ENCODE measurements around the gene SYMPK.

SYMPK gene

DNA sequence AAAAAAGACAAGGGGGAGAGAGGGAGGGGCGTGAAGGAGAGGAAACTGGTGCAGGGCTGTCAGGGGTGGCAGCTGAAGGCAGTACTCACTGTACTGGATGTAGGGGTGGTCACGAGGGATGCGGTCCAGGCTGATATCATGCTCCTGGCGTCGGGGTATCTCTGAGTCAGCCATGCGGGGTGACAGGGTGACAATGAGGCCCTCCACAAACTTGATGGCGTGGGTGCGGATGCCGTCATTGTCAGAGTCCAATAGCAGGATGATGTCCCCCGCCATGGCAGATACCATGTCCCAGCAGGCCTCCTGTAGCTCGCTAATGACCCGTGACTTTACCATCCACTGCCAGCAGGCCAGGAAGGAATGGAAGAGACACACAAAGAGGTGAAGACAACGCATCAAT is 15.3 kb downstream of the SYMPK start:
- no peak for TF ChIP-seq CTCF (IDR thresholded peaks at IDR 0.05; ENCODE audit: low read depth, low read length)
- no peak overlapping the region for H3K4me3 ChIP-seq (ENCODE audit: low read depth, low read length)

DNA sequence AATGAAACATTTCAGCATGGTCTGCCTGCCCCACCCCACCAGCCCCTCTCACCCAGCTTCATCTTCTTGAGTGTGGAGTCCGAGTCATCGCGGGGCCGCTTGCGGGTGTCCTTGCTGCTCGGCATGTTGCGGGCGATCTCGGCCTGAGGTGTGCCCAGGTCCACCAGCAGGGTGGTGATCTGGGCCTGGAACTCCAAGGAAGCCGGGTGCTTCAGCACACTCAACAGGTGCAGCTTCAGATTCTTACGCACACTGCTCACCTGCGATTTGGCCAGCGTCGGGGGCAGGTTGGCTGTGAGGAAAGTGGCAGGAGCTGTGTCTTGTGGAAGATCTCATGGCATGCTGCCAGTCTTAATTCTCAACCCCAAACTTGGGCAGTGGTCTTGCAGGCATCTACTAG is 20.7 kb downstream of the SYMPK start:
- no peak for TF ChIP-seq CTCF (IDR thresholded peaks at IDR 0.05; ENCODE audit: low read depth, low read length)

GRCh38 chr19:45834970-45835369 is 28.0 kb downstream of the SYMPK start:
- no peak for TF ChIP-seq CTCF (IDR thresholded peaks at IDR 0.05; ENCODE audit: low read depth, low read length)
- H3K4me3 ChIP-seq (ENCODE audit: low read depth, low read length), result no peak overlapping the region

More for the DNA sequence above, 20.7 kb downstream of the SYMPK start:
- no peak overlapping the region for H3K4me3 ChIP-seq (ENCODE audit: low read depth, low read length)

DNA sequence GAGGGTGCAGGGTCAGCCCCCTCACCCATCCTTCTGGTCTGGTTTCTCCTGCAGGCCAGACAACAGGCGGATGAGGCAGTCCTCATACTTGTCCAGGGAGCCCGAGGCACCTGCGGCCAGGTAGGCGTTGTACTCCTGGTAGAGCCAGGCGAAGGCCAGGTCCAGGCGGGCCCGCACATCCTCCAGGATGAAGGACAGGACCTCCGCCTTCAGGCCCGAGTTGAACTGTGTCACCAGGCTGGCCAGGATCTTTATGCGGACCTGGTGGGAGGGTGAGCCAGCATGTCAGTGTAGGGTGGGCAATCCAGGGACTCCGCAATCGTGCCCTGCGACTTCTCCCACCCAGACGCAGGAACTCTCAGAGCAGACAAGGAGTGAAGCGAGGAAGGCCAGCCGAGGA is 34.0 kb downstream of the SYMPK start:
- no peak overlapping the region for H3K4me3 ChIP-seq (ENCODE audit: low read depth, low read length)
- no peak for TF ChIP-seq CTCF (IDR thresholded peaks at IDR 0.05; ENCODE audit: low read depth, low read length)

GRCh38 chr19:45828523-45828922 is 34.4 kb downstream of the SYMPK start:
- no peak overlapping the region for H3K4me3 ChIP-seq (ENCODE audit: low read depth, low read length)
- TF ChIP-seq CTCF (IDR thresholded peaks at IDR 0.05; ENCODE audit: low read depth, low read length), result no peak

DNA sequence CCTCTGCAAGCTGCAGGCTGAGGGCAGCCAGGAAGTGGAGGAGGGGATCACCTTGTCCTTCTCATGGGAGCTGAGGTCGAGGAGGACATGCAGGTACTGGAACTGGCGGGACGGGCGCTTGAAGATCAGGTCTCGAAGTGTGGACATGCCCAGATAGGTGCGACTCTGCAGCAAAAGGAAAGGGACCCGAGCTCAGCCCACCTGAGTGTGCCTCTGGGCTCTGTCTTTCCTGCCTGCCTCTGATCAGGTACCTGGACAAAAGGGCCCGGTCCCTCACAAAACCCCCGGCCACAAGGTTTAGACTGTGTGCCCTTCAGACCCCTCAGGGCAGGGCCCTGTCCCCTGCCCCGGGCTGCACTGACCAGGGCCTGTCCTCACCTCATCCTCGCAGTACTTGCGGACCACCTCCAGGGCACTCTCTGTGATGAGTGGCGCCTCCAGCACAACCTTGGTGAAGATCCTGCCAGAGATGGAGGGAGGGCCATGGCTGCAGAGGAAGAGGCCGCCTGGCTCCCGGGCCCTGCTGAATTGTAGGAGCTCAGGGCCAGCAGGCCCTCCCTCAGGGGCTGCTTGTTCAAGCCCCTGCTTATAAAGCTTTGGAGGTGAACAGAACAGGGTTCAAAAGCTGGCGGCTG is 35.4 kb downstream of the SYMPK start:
- no peak overlapping the region for H3K4me3 ChIP-seq (ENCODE audit: low read depth, low read length)
- TF ChIP-seq CTCF (IDR thresholded peaks at IDR 0.05; ENCODE audit: low read depth, low read length), result no peak

GRCh38 chr19:45826934-45827333 is 36.0 kb downstream of the SYMPK start:
- H3K4me3 ChIP-seq (ENCODE audit: low read depth, low read length), result no peak overlapping the region

More at GRCh38 chr19:45826934-45827333, 36.0 kb downstream of the SYMPK start:
- no peak for TF ChIP-seq CTCF (IDR thresholded peaks at IDR 0.05; ENCODE audit: low read depth, low read length)
